Activated CD8-positive, alpha-beta T cell treated with anti-CD3 and anti-CD28 coated beads for 36 hours (primary cell): Measurements from ENCODE around the gene BAIAP2L2. TPM values are rescaled to one million over a fixed set of nuclear protein-coding genes. Genes with fewer than 3 reads are reported as not detected.

ENCODE experiments used
- ATAC-seq: fragments of 200-7000 bp; cut with Tn5 transposase; one replicate; pipeline ENCODE4 v1.10.0; 2021; ENCODE audit warnings: mild to moderate bottlenecking, moderate library complexity
- CTCF ChIA-PET: fragments of 350-600 bp; sonication (Branson Sonifier 250); formaldehyde crosslinking; loops from one replicate; lab custom pipeline; 2021; ENCODE audit warnings: antibody characterized with exemption; lab: Charles Lee
- POLR2A ChIA-PET: fragments of 350-600 bp; sonication (Branson Sonifier 250); formaldehyde crosslinking; loops from one replicate; lab custom pipeline; 2021; ENCODE audit warnings: antibody characterized with exemption; lab: Charles Lee
- DNase-seq: peaks from one replicate; pipeline ENCODE4 v3.0.0-alpha.2; 2020
- H3K27ac Mint-ChIP-seq: one replicate; pipeline ENCODE4 v1.8.0; 2021; ENCODE audit warnings: mild to moderate bottlenecking, mixed read lengths
- H3K27me3 Mint-ChIP-seq: one replicate; pipeline ENCODE4 v1.8.0; 2021; ENCODE audit warnings: mixed read lengths
- H3K36me3 Mint-ChIP-seq: one replicate; pipeline ENCODE4 v1.8.0; 2021; ENCODE audit warnings: low read depth, mixed read lengths
- H3K4me1 Mint-ChIP-seq: one replicate; pipeline ENCODE4 v1.8.0; 2021; ENCODE audit warnings: low read depth, mixed read lengths
- H3K4me3 Mint-ChIP-seq: one replicate; pipeline ENCODE4 v1.8.0; 2021; ENCODE audit warnings: mild to moderate bottlenecking, moderate library complexity, mixed read lengths
- H3K9me3 Mint-ChIP-seq: one replicate; pipeline ENCODE4 v1.8.0; 2021; ENCODE audit warnings: mixed read lengths
- CTCF ChIP-seq: fragments of 200-600 bp; IDR thresholded peaks from one replicate; pipeline ENCODE4 v1.8.0; 2022; ENCODE audit warnings: antibody characterized with exemption, mild to moderate bottlenecking
- intact Hi-C: fragments of 100-400 bp; cut with micrococcal nuclease; formaldehyde crosslinking; loops from one replicate; pipeline ENCODE4 v1.10.0; 2022
- total RNA-seq, 2 experiments: library from RNA; stranded (reverse); gene quantifications; one replicate each; pipeline ENCODE4 v1.2.3, GENCODE V29; 2021

BAIAP2L2 gene
- total RNA-seq, 2 experiments from 2014 or later, result 0.61 to 0.67 TPM

DNA sequence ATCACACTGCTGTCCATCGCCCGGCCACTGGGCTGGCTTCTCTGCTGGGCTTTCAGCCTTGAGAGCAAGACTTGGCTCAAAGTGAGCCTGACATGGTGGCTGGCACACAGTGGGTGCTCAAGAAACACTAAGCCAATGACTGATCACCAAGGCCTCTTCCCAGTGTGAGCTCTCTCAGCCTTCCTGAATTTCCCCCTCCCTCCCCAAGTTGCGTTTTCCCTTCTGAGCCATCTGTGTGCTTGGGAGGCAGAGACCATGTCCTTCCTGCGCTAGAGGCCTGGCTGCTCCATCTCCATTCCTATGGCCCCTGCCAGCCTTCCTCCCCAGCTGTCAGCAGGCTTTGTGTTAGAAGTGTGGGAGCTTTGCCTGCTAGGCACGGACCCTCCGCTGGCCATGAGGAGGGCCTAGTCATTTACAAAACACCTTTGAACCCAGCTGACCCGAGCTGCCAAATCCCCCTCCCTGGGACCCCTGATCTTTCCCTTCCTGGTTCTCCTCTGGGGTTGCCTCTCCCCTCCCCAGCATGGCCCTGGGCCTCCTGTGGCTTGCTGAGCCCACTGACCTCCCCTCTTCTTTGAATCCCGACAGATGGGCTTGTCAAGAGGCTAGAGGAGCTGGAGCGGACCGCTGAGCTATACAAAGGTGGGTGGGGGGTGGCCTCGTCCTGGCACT is 40.1 kb downstream of the BAIAP2L2 start:
- no peak overlapping the region for H3K27ac Mint-ChIP-seq
- no peaks in the 10 kb centered on the region for H3K9me3 Mint-ChIP-seq

DNA sequence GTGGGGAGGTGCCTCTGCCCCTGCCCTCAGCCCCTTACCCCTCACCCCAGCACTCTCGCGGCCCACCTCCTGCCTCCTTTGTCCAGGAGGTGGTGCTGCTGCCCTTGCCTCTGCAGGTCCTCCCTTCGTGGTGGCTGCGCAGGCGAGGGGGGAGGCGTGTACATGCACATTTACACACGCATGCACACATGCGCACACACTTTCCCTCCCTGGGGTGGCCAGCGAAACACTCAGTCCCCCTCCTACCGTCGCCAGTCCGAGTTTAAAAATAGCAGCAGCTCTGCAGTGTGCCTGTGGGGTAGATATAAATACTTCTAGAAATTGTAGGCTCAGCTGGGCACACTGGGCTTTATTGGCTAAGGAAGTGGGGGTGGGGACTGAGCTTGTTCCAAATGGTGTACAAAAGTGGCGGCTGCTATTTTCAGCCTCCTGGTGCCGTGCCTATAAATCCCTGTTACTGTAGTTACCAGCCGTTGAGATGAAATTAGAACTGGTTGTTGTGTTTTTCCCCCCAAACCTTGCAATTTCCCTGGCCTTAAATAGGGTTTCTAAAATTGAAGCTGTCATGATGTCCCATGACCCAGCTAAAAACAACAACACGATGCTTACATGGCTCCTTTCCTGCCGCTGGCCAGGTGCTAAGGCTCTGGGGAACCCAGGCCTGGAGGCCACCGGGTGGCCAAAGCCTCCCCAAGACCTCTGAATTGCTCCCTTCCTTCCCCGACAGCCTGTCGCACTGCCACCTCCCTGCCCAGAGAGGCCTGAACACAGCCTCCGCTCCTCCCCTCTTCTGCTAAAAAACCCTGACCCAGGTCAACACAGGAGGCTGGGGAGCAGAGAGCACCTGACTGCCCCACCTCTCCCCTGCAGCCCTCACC is 40.9 kb downstream of the BAIAP2L2 start:
- Mint-ChIP-seq H3K9me3 (no peaks in the 10 kb centered on the region), H3K4me3 (no peak overlapping the region), H3K4me1 (no peaks in the 10 kb centered on the region), H3K27me3 (no peaks in the 10 kb centered on the region), H3K27ac (no peak overlapping the region), H3K36me3 (peaks cover 11% of the 10 kb centered on the region)
- ATAC-seq (no peak), DNase-seq (no peak)
- POLR2A ChIA-PET, result no interaction called here
- intact Hi-C loops, result no loop called here
- CTCF ChIA-PET, result interaction anchor here (0.7 to 4.1 kb wide), 4 partner anchors 16 to 43 kb away, joined by 3 to 25 read pairs (median 4); no protein-coding TSS in a partner anchor
- TF ChIP-seq CTCF, result no peak

More for the DNA sequence above, 40.1 kb downstream of the BAIAP2L2 start:
- H3K36me3 Mint-ChIP-seq, result peaks cover 11% of the 10 kb centered on the region
- CTCF ChIA-PET, result interaction anchor here (0.9 to 4.1 kb wide), 3 partner anchors 17 to 43 kb away, joined by 3 to 25 read pairs (median 4); no protein-coding TSS in a partner anchor
- POLR2A ChIA-PET, result no interaction called here
- no peak overlapping the region for H3K4me3 Mint-ChIP-seq
- intact Hi-C loops, result no loop called here
- ATAC-seq (no peak), DNase-seq (no peak)
- H3K27me3 Mint-ChIP-seq, result no peaks in the 10 kb centered on the region
- no peak for TF ChIP-seq CTCF
- no peaks in the 10 kb centered on the region for H3K4me1 Mint-ChIP-seq

- ATAC-seq, result no peak
- intact Hi-C loops, result no loop called here
- no peak for TF ChIP-seq CTCF
- ChIA-PET POLR2A (no interaction called here), CTCF (interaction anchor here (1.4 to 4.1 kb wide), 2 partner anchors 15 to 17 kb away, joined by 4 to 25 read pairs; no protein-coding TSS in a partner anchor)
- Mint-ChIP-seq H3K4me1 (no peaks in the 10 kb centered on the region), H3K36me3 (peaks cover 11% of the 10 kb centered on the region), H3K27me3 (no peaks in the 10 kb centered on the region), H3K27ac (no peak overlapping the region), H3K9me3 (no peaks in the 10 kb centered on the region), H3K4me3 (no peak overlapping the region)
- DNase-seq, result no peak
Measured at GRCh38 chr22:38068641-38069371, 41.7 kb downstream of the BAIAP2L2 start.

DNA sequence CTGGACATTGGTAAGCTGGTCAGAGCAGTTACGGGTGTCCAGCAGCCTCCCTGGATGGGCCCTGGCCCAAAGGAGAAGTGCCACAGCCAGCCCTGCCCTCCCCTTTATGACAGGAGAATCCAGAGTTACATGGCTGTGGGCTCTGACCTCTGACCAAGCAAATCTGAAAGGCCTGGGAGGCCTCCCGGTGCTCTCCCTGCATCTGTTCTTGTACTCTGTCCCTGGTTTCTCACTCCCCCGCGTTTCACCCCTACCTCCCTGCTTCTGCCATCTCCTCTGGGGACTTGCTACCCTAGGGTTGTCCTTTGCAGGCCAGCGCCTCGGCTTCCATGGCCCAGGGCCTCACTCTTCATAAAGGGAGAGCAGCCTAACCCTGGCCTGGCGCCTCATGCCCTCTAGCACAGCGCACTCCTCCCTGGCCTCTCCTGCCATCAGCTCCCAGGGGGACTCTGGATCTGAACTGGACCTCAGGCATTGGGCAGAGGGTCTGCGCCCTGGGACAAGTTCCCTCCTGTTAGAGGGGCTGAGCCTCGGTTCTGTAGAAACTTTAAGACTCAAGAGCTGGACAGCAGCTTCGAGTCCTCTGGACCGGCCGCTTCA is 42.6 kb downstream of the BAIAP2L2 start:
- no peak overlapping the region for H3K4me3 Mint-ChIP-seq
- CTCF ChIA-PET, result interaction anchor here (1.0 to 4.1 kb wide), 2 partner anchors 14 to 16 kb away, joined by 3 to 25 read pairs; no protein-coding TSS in a partner anchor
- POLR2A ChIA-PET, result no interaction called here
- DNase-seq, result no peak
- no peaks in the 10 kb centered on the region for H3K27me3 Mint-ChIP-seq
- intact Hi-C loops, result no loop called here
- no peaks in the 10 kb centered on the region for H3K4me1 Mint-ChIP-seq
- no peak for TF ChIP-seq CTCF
- no peaks in the 10 kb centered on the region for H3K9me3 Mint-ChIP-seq
- peaks cover 8% of the 10 kb centered on the region for H3K36me3 Mint-ChIP-seq
- no peak for ATAC-seq
- H3K27ac Mint-ChIP-seq, result no peak overlapping the region
